ENCODE data around the gene GPR161. TPM values are rescaled to one million over a fixed set of nuclear protein-coding genes. Genes with fewer than 3 reads are reported as not detected.
A peak's percentile ranks its signal among the peaks of the same experiment; 100 is the strongest.

GPR161 gene
- total RNA-seq, 1 donor from 2014 or later: 40.9 TPM

DNA sequence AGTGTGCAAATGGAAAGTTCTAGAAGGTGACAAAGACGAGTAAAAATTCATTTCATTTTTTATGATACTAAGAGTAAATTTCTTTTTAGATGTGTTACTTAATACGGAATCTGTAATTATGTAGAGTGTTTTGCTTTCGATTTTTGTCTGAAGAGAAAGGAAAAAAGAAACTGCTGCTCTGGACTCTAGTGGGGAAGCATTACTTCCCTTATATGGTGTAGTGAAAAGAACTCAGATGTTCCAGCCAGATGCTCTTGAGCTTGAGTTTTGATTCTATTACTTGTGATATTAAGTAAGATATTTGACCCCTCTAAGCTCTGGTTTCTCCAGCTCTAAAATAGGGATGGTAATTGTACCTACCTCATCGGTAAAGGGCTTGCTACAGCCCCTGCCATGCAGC, 12.2 kb upstream of the GPR161 start:
- no peaks in the 10 kb centered on the region for H3K27me3 Mint-ChIP-seq (ENCODE audit: unreplicated experiment)
- TF ChIP-seq, protein P1, sequence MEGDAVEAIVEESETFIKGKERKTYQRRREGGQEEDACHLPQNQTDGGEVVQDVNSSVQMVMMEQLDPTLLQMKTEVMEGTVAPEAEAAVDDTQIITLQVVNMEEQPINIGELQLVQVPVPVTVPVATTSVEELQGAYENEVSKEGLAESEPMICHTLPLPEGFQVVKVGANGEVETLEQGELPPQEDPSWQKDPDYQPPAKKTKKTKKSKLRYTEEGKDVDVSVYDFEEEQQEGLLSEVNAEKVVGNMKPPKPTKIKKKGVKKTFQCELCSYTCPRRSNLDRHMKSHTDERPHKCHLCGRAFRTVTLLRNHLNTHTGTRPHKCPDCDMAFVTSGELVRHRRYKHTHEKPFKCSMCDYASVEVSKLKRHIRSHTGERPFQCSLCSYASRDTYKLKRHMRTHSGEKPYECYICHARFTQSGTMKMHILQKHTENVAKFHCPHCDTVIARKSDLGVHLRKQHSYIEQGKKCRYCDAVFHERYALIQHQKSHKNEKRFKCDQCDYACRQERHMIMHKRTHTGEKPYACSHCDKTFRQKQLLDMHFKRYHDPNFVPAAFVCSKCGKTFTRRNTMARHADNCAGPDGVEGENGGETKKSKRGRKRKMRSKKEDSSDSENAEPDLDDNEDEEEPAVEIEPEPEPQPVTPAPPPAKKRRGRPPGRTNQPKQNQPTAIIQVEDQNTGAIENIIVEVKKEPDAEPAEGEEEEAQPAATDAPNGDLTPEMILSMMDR (IDR thresholded peaks at IDR 0.05; ENCODE audit: unreplicated experiment): no peak
- DNase-seq (ENCODE audit: low spot score): no peak
- no peaks in the 10 kb centered on the region for H3K36me3 Mint-ChIP-seq (ENCODE audit: low read depth, unreplicated experiment)
- H3K4me1 Mint-ChIP-seq (ENCODE audit: unreplicated experiment): peaks cover 4% of the 10 kb centered on the region
- H3K9me3 Mint-ChIP-seq (ENCODE audit: unreplicated experiment): no peaks in the 10 kb centered on the region
- H3K27ac Mint-ChIP-seq (ENCODE audit: unreplicated experiment): no peak overlapping the region
- no peak overlapping the region for H3K4me3 Mint-ChIP-seq (ENCODE audit: unreplicated experiment)

DNA sequence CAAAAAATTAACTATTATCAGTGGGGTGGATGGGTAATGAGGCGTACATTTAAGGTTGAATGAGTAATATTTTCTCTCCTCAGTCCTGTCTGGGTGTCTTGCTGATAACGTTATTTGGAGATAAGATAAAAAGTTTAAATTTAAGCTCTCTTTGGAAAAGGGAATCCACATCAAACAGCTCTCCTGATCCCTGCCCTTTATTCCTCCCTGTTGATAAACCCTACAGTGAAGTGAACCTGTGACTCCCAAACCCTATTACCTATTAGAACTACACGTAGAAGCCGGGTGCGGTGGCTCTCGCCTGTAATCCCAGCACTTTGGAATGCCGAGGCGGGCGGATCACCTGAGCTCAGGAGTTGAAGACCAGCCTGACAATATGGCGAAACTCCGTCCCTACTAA, 9.9 kb upstream of the GPR161 start:
- DNase-seq (ENCODE audit: low spot score): no peak
- no peaks in the 10 kb centered on the region for H3K9me3 Mint-ChIP-seq (ENCODE audit: unreplicated experiment)
- H3K4me1 Mint-ChIP-seq (ENCODE audit: unreplicated experiment): peaks cover 4% of the 10 kb centered on the region
- TF ChIP-seq, protein P1 (IDR thresholded peaks at IDR 0.05; ENCODE audit: unreplicated experiment): no peak
- no peak overlapping the region for H3K4me3 Mint-ChIP-seq (ENCODE audit: unreplicated experiment)
- no peak overlapping the region for H3K27ac Mint-ChIP-seq (ENCODE audit: unreplicated experiment)
- no peaks in the 10 kb centered on the region for H3K27me3 Mint-ChIP-seq (ENCODE audit: unreplicated experiment)
- H3K36me3 Mint-ChIP-seq (ENCODE audit: low read depth, unreplicated experiment): no peaks in the 10 kb centered on the region

DNA sequence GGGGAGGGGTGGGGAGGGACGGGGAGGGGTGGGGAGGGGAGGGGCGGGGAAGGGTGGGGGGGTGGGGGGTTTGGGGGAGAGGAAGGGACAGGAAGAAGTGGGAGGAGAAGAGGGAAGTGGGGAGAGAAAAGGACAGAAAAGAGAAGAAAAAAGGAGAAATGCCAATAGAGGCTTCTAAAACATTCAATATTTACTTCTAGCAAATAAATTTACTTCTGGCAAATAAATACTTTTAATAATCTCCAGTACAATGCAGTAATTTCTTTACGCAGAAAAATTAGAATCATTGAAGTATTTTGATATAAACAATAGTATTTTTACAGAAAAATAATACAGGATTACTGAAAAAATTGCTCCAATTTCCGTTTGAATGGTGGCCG, 9.4 kb upstream of the GPR161 start:
- no peak for DNase-seq (ENCODE audit: low spot score)
- Mint-ChIP-seq H3K4me3 (ENCODE audit: unreplicated experiment) (no peak overlapping the region), H3K9me3 (ENCODE audit: unreplicated experiment) (no peaks in the 10 kb centered on the region), H3K36me3 (ENCODE audit: low read depth, unreplicated experiment) (no peaks in the 10 kb centered on the region), H3K27me3 (ENCODE audit: unreplicated experiment) (no peaks in the 10 kb centered on the region), H3K4me1 (ENCODE audit: unreplicated experiment) (peaks cover 4% of the 10 kb centered on the region), H3K27ac (ENCODE audit: unreplicated experiment) (no peak overlapping the region)
- TF ChIP-seq, protein P1 (IDR thresholded peaks at IDR 0.05; ENCODE audit: unreplicated experiment): no peak

DNA sequence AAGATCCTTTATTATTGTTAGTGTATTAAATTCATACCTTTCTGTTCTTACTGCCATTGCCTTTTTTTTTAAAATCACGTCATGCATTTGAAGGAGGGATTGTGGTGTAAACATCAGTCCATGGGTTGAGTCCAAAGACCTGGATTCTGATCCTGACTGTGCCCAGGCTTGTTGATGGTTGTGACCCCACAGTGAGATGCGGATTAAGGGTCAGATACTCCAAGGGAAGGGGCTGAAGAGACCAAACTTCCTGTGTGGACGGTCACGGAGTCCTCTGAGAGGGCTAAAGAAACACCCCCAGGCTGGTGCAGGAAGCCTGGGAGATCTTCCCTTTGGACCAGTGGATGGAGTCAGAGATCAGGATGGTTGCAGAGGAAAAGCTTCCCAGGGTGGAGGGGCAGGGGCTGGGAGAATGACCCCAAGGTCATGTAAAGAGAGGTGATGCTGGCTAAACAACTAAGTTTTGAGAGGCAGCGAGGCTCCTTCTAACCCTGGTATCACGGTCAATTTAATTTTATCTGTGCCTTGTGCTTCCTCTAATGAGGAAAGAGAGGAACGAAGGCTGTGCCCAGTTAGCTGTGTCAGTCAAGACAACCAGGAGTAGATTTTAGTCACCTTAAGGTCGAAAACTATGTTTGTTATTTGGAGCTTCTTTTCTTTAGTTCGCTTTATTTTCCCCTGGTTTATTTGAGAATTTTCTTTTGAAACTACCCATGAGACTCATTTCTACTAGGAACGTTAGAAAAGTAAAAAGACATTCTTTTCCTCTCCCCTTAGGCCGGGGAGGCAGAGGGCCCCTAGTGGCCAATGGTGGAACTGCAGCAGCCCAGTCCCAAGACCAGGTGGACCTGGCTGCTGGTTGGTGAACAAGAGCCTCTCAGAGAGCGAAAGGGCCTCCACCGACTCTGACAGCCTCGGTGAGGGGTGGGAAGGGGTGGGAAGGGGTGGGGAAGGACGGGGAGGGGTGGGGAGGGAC, 8.7 kb upstream of the GPR161 start:
- Mint-ChIP-seq H3K27me3 (ENCODE audit: unreplicated experiment) (no peaks in the 10 kb centered on the region), H3K36me3 (ENCODE audit: low read depth, unreplicated experiment) (no peaks in the 10 kb centered on the region), H3K9me3 (ENCODE audit: unreplicated experiment) (no peaks in the 10 kb centered on the region), H3K4me1 (ENCODE audit: unreplicated experiment) (peaks cover 4% of the 10 kb centered on the region), H3K27ac (ENCODE audit: unreplicated experiment) (peak overlapping the region; percentile 41), H3K4me3 (ENCODE audit: unreplicated experiment) (no peak overlapping the region)
- DNase-seq (ENCODE audit: low spot score): peak; percentile 93
- TF ChIP-seq, protein P1 (IDR thresholded peaks at IDR 0.05; ENCODE audit: unreplicated experiment): peak; percentile 95

DNA sequence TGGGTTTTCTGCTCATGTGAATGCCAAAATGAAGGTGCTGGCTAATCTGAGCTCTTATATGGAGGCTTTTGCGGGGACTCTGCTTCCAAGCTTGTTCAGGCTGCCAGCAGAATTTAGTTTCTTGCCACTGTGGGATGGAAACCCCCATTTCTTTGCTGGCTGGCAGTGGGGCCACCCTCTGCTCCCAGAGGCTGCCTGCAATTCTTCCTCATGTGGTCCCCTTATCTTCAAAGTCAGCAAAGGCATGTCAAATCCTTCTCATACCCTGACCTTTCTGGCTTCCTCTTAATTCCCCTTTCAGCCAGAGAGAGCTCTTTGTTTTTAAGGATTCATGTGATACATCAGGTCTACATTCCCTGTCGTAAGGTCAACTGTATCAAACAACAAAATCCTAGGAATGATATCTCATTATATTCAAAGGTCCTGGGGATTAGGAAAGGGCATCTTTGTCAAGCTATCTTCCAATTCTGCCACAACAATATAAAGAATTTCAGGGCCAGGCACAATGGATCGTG, 5.2 kb upstream of the GPR161 start:
- no peaks in the 10 kb centered on the region for H3K9me3 Mint-ChIP-seq (ENCODE audit: unreplicated experiment)
- H3K4me3 Mint-ChIP-seq (ENCODE audit: unreplicated experiment): no peak overlapping the region

More for the DNA sequence above, 5.2 kb upstream of the GPR161 start:
- peaks cover 7% of the 10 kb centered on the region for H3K27me3 Mint-ChIP-seq (ENCODE audit: unreplicated experiment)
- TF ChIP-seq, protein P1 (IDR thresholded peaks at IDR 0.05; ENCODE audit: unreplicated experiment): no peak
- DNase-seq (ENCODE audit: low spot score): no peak
- H3K27ac Mint-ChIP-seq (ENCODE audit: unreplicated experiment): no peak overlapping the region
- H3K36me3 Mint-ChIP-seq (ENCODE audit: low read depth, unreplicated experiment): peaks cover 8% of the 10 kb centered on the region
- H3K4me1 Mint-ChIP-seq (ENCODE audit: unreplicated experiment): peaks cover 13% of the 10 kb centered on the region

All from endothelial cell (in vitro differentiated cells).